ENCODE measurements around the gene OR5D16. TPM values are rescaled to one million over a fixed set of nuclear protein-coding genes. Genes with fewer than 3 reads are reported as not detected.

OR5D16 gene
- total RNA-seq, result not detected in 3 replicates
- long read RNA-seq, result 0 reads

DNA sequence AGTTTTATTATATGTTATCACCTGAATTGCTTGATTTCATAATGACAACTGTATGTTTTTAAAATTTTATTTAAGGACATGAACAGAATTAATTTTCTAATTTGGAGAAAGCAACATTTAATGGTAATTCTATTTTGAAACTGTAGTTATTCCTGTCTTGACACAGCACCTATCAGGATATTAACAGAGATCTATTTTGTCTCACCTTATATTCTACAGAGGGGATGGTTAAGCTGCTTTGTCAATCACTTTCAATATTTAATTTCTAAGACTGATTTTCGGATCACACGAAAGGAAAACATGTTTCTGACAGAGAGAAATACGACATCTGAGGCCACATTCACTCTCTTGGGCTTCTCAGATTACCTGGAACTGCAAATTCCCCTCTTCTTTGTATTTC lies at the start of gene OR5D16:
TSS of gene OR5D16 (plus strand) at position 301 of the 400 bp plus-strand sequence. CDS start at position 301, 0 bp downstream.
- Mint-ChIP-seq H3K9me3 (ENCODE audit: low read depth) (peaks cover 32% of the 10 kb centered on the region), H3K36me3 (ENCODE audit: low read depth) (no peaks in the 10 kb centered on the region), H3K27ac (ENCODE audit: unreplicated experiment) (no peak within 1 kb of the TSS), H3K4me1 (ENCODE audit: low read depth) (no peaks in the 10 kb centered on the region), H3K4me3 (ENCODE audit: unreplicated experiment) (no peak within 1 kb of the TSS), H3K27me3 (ENCODE audit: low read depth) (no peaks in the 10 kb centered on the region)
- TF ChIP-seq, protein P1, sequence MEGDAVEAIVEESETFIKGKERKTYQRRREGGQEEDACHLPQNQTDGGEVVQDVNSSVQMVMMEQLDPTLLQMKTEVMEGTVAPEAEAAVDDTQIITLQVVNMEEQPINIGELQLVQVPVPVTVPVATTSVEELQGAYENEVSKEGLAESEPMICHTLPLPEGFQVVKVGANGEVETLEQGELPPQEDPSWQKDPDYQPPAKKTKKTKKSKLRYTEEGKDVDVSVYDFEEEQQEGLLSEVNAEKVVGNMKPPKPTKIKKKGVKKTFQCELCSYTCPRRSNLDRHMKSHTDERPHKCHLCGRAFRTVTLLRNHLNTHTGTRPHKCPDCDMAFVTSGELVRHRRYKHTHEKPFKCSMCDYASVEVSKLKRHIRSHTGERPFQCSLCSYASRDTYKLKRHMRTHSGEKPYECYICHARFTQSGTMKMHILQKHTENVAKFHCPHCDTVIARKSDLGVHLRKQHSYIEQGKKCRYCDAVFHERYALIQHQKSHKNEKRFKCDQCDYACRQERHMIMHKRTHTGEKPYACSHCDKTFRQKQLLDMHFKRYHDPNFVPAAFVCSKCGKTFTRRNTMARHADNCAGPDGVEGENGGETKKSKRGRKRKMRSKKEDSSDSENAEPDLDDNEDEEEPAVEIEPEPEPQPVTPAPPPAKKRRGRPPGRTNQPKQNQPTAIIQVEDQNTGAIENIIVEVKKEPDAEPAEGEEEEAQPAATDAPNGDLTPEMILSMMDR (IDR thresholded peaks at IDR 0.05), result no peak
- DNase-seq (ENCODE audit: low spot score), result no peak

DNA sequence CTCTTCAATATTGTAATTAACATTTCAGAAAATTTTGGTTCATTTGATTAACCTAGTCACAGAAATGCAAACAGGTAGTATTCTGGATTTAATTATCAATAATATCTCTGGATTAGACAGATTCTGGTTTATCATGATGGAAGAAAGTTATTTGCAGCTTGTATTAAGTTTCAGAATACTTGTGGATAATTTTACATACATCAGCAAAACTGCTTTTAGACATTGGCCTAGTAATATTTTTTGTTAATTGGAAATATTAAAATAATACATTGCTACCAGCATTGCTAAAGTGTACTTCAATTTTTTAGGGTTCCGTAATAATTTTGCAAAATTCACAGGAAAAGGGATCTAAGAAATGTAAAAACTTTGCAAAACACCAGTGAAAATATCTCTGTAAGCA lies 46.9 kb upstream of the OR5D16 start:
- Mint-ChIP-seq H3K27ac (ENCODE audit: unreplicated experiment) (no peak overlapping the region), H3K9me3 (ENCODE audit: low read depth) (peaks cover 27% of the 10 kb centered on the region), H3K4me1 (ENCODE audit: low read depth) (no peaks in the 10 kb centered on the region), H3K4me3 (ENCODE audit: unreplicated experiment) (no peak overlapping the region), H3K27me3 (ENCODE audit: low read depth) (no peaks in the 10 kb centered on the region), H3K36me3 (ENCODE audit: low read depth) (no peaks in the 10 kb centered on the region)
- no peak for DNase-seq (ENCODE audit: low spot score)
- TF ChIP-seq, protein P1 (IDR thresholded peaks at IDR 0.05), result no peak

DNA sequence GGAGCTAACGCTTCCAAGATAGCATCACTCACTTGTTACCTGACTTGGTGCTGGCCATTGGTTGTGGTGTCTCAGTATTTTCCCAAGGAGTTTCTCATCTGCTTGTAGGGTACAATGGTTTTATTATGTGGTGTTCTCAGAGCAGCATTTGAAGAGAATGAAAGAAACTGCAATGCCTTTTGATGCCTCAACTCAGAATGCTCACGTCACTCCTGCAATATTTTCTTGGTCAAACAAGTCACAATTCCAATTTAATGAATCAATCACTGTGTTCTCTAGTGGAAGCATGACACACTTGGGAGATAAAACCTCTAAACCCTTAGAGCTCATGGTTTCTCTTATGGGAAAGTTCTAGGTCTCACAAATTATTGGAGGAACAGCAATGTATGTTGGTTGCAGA lies 45.2 kb upstream of the OR5D16 start:
- Mint-ChIP-seq H3K4me1 (ENCODE audit: low read depth) (no peaks in the 10 kb centered on the region), H3K9me3 (ENCODE audit: low read depth) (peaks cover 15% of the 10 kb centered on the region), H3K4me3 (ENCODE audit: unreplicated experiment) (no peak overlapping the region), H3K36me3 (ENCODE audit: low read depth) (no peaks in the 10 kb centered on the region), H3K27ac (ENCODE audit: unreplicated experiment) (no peak overlapping the region), H3K27me3 (ENCODE audit: low read depth) (no peaks in the 10 kb centered on the region)
- TF ChIP-seq, protein P1 (IDR thresholded peaks at IDR 0.05), result no peak
- DNase-seq (ENCODE audit: low spot score), result no peak

DNA sequence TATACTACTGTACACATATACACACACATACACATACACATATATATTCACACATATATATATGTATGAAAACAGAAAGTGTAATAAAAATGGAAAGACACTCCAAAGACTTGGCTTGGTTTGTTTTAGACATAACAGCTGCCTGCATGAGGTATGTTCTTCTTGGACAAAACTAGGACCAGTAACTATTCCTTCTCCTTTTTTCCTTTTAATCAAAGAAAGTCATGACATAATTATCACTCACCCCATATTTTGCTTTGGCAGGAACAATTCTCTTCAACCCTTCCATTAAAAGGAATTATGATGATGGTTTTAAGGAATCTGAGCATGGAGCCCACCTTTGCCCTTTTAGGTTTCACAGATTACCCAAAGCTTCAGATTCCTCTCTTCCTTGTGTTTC lies 43.3 kb upstream of the OR5D16 start, which contains the start of gene OR5D14:
TSS of gene OR5D14 (plus strand) at position 301 of the 400 bp plus-strand sequence. CDS start at position 301, 0 bp downstream.
- DNase-seq (ENCODE audit: low spot score), result no peak
- H3K36me3 Mint-ChIP-seq (ENCODE audit: low read depth), result no peaks in the 10 kb centered on the region
- no peaks in the 10 kb centered on the region for H3K4me1 Mint-ChIP-seq (ENCODE audit: low read depth)
- H3K27me3 Mint-ChIP-seq (ENCODE audit: low read depth), result no peaks in the 10 kb centered on the region
- H3K27ac Mint-ChIP-seq (ENCODE audit: unreplicated experiment), result no peak within 1 kb of the TSS
- H3K4me3 Mint-ChIP-seq (ENCODE audit: unreplicated experiment), result no peak within 1 kb of the TSS
- peaks cover 28% of the 10 kb centered on the region for H3K9me3 Mint-ChIP-seq (ENCODE audit: low read depth)
- TF ChIP-seq, protein P1 (IDR thresholded peaks at IDR 0.05), result no peak

DNA sequence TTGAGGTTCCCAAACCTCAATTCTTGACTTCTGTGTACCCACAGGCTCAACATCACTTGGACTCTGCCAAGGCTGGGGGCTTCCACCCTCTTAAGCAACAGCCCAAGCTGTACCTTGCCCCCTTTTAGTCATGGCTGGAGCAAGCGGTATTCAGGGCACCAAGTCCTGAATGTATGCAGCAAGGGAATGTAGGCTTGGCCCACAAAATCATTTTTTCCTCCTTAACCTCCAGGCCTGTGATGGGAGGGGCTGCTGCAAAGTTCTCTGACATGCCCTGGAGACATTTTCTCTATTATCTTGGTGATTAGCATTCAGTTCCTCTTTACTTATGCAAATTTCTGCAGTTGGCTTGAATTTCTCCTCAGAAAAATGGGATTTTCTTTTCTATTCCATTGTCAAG lies 32.3 kb upstream of the OR5D16 start:
- H3K9me3 Mint-ChIP-seq (ENCODE audit: low read depth), result peaks cover 54% of the 10 kb centered on the region

More for the DNA sequence above, 32.3 kb upstream of the OR5D16 start:
- H3K27ac Mint-ChIP-seq (ENCODE audit: unreplicated experiment), result no peak overlapping the region
- H3K27me3 Mint-ChIP-seq (ENCODE audit: low read depth), result no peaks in the 10 kb centered on the region
- no peak overlapping the region for H3K4me3 Mint-ChIP-seq (ENCODE audit: unreplicated experiment)
- TF ChIP-seq, protein P1 (IDR thresholded peaks at IDR 0.05), result no peak
- H3K36me3 Mint-ChIP-seq (ENCODE audit: low read depth), result no peaks in the 10 kb centered on the region
- DNase-seq (ENCODE audit: low spot score), result no peak
- H3K4me1 Mint-ChIP-seq (ENCODE audit: low read depth), result no peaks in the 10 kb centered on the region
